ENCODE measurements around the gene RAMACL.
"Not testable (repeated sequence)": the region's sequence is repeated elsewhere in the genome, so short reads cannot be mapped to it uniquely, and the experiment has no call there.

The RAMACL gene

DNA sequence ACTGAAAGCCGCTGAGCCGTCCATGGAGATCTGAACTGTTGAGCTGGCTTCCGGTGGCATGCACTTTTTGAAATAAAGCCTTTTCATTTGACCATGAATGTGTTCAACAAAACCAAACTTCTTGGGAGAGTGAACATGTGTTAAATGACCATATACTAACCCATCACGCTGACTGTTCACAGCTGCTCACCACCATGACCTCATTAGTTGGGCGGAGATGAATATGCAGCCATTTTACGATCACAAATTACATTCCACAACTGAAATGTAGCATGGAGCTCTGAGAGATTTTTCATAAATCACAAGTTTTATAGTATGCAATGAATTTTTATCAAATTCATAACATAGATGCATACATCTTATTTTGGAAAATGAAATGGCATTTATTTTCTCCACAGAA, 4.2 kb downstream of the RAMACL start:
- no peaks in the 10 kb centered on the region for H3K36me3 ChIP-seq (ENCODE audit: control insufficient read depth, insufficient read depth, low read length)
- H3K9ac ChIP-seq (ENCODE audit: low read depth, low read length), result no peak overlapping the region
- H3K27me3 ChIP-seq (ENCODE audit: control insufficient read depth, insufficient read depth, low read length), result no peaks in the 10 kb centered on the region
- no peaks in the 10 kb centered on the region for H3K4me1 ChIP-seq (ENCODE audit: control insufficient read depth, insufficient read depth, low read length)
- no peak overlapping the region for H3K27ac ChIP-seq (ENCODE audit: low read depth, low read length)
- no peak overlapping the region for H3K4me3 ChIP-seq (ENCODE audit: low read depth, low read length)
- H3K9me3 ChIP-seq (ENCODE audit: control insufficient read depth, insufficient read depth, low read length), result no peaks in the 10 kb centered on the region

DNA sequence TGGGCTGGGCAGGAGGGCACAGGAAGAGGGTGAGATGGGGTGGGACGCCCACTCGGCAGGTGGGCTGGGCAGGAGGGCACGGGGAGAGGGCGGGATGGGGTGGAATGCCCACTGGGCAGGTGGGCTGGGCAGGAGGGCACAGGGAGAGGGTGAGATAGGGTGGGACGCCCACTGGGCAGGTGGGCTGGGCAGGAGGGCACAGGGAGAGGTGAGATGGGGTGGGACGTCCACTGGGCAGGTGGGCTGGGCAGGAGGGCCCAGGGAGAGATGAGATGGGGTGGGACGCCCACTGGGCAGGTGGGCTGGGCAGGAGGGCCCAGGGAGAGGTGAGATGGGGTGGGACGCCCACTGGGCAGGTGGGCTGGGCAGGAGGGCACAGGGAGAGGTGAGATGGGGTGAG, 4.7 kb downstream of the RAMACL start:
- not testable (repeated sequence) for H3K27me3 ChIP-seq (ENCODE audit: control insufficient read depth, insufficient read depth, low read length); H3K36me3 ChIP-seq (ENCODE audit: control insufficient read depth, insufficient read depth, low read length); H3K4me3 ChIP-seq (ENCODE audit: low read depth, low read length); H3K27ac ChIP-seq (ENCODE audit: low read depth, low read length); H3K9ac ChIP-seq (ENCODE audit: low read depth, low read length); H3K4me1 ChIP-seq (ENCODE audit: control insufficient read depth, insufficient read depth, low read length); H3K9me3 ChIP-seq (ENCODE audit: control insufficient read depth, insufficient read depth, low read length)

DNA sequence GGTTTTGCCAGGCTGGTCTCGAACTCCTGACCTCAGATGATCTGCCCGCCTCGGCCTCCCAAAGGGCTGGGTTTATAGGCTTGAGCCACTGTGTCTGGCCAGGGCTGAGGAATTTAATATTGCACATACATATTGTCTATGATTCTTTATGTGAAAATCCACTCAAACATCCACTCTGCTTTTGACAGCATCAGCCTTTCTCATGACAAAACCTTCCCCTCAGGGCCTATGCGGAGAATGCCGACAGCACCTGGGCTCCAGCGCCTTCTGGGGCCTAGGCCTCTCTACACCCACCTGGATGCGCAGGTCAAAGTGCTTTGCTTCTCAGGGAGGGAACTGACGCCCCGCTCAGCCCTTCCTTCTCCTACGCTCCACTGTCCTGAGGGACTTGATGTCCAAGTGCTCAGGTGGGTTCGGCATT, 5.4 kb downstream of the RAMACL start:
- no peaks in the 10 kb centered on the region for H3K27me3 ChIP-seq (ENCODE audit: control insufficient read depth, insufficient read depth, low read length)

DNA sequence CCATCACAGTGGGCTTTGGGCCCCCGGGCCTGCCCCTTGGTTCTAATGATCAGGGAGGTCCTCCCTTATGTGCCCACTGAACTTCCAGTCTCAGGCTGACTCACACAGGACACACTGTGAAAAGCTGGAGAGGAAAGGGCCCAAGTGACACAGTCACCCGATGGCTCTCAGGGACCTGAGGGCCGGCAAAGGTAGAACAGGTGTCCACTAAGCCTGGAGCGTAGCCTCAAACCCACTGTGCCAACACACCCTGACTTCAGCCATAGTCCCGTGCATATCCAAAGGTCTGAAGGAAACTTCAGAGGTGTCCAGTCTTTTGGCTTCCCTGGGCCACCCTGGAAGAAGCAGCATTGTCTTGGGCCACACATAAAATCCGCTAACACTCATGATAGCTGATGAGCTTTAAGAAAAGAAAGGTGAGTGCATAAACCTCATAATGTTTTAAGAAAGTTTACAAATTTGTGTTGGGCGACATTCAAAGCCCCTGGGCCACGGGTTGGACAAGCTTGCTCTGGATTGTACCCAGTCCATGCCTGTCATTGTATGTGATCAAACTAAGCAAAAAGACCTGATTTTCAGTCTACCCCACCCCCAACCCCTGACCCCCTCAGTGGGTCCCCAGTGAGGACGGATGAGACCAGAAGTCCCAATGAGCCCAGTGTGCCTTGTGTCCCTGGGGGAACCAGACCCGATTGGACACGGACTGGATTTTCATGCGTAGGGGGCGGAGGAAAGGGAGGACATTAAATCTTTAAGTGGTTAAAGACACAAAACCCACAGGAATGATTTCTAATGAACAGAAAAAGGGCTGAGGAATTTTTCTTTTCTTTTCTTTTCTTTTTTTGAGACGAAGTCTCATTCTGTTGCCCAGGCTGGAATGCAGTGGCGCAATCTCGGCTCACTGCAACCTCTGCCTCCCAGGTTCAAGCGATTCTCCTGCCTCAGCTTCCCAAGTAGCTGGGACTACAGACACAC, 6.1 kb downstream of the RAMACL start:
- no peak overlapping the region for H3K9ac ChIP-seq (ENCODE audit: low read depth, low read length)
- H3K4me3 ChIP-seq (ENCODE audit: low read depth, low read length), result no peak overlapping the region
- no peaks in the 10 kb centered on the region for H3K4me1 ChIP-seq (ENCODE audit: control insufficient read depth, insufficient read depth, low read length)
- no peaks in the 10 kb centered on the region for H3K9me3 ChIP-seq (ENCODE audit: control insufficient read depth, insufficient read depth, low read length)
- H3K27ac ChIP-seq (ENCODE audit: low read depth, low read length), result no peak overlapping the region
- no peaks in the 10 kb centered on the region for H3K27me3 ChIP-seq (ENCODE audit: control insufficient read depth, insufficient read depth, low read length)
- no peaks in the 10 kb centered on the region for H3K36me3 ChIP-seq (ENCODE audit: control insufficient read depth, insufficient read depth, low read length)

More for the DNA sequence above, 5.4 kb downstream of the RAMACL start:
- no peaks in the 10 kb centered on the region for H3K9me3 ChIP-seq (ENCODE audit: control insufficient read depth, insufficient read depth, low read length)
- no peak overlapping the region for H3K4me3 ChIP-seq (ENCODE audit: low read depth, low read length)
- H3K27ac ChIP-seq (ENCODE audit: low read depth, low read length), result no peak overlapping the region
- H3K4me1 ChIP-seq (ENCODE audit: control insufficient read depth, insufficient read depth, low read length), result no peaks in the 10 kb centered on the region
- no peak overlapping the region for H3K9ac ChIP-seq (ENCODE audit: low read depth, low read length)
- H3K36me3 ChIP-seq (ENCODE audit: control insufficient read depth, insufficient read depth, low read length), result no peaks in the 10 kb centered on the region

DNA sequence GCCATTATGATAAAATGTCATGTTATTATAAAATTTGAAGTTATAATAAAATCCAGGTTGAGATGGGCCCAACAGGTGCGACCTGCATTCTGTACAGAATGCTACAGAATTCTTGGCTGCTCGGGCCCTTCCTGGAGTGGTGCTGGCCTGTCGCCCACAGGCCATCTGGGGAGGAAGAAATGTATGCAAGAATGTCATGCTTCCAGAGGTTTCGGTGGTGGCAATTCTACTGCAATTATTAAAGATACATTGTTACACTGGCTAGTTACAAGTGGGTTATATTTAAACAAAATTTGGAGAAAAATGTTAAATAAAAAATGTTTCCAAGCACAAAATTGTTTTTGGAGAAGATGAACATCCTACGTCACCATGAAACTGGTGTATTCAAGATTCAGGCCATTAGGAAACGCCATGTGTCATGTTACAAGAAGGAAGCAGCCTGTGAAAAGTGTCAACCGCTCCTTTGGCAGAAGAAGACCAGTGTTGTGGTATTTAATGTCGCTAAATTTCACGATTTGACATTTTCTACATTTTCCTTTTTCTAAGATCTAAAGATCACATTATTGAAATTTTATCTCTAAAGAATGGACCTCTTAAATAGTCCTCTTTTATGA, 7.1 kb downstream of the RAMACL start:
- H3K9me3 ChIP-seq (ENCODE audit: control insufficient read depth, insufficient read depth, low read length), result no peaks in the 10 kb centered on the region
- no peaks in the 10 kb centered on the region for H3K27me3 ChIP-seq (ENCODE audit: control insufficient read depth, insufficient read depth, low read length)
- H3K4me1 ChIP-seq (ENCODE audit: control insufficient read depth, insufficient read depth, low read length), result no peaks in the 10 kb centered on the region
- H3K36me3 ChIP-seq (ENCODE audit: control insufficient read depth, insufficient read depth, low read length), result no peaks in the 10 kb centered on the region
- H3K9ac ChIP-seq (ENCODE audit: low read depth, low read length), result no peak overlapping the region
- H3K27ac ChIP-seq (ENCODE audit: low read depth, low read length), result no peak overlapping the region
- H3K4me3 ChIP-seq (ENCODE audit: low read depth, low read length), result no peak overlapping the region

DNA sequence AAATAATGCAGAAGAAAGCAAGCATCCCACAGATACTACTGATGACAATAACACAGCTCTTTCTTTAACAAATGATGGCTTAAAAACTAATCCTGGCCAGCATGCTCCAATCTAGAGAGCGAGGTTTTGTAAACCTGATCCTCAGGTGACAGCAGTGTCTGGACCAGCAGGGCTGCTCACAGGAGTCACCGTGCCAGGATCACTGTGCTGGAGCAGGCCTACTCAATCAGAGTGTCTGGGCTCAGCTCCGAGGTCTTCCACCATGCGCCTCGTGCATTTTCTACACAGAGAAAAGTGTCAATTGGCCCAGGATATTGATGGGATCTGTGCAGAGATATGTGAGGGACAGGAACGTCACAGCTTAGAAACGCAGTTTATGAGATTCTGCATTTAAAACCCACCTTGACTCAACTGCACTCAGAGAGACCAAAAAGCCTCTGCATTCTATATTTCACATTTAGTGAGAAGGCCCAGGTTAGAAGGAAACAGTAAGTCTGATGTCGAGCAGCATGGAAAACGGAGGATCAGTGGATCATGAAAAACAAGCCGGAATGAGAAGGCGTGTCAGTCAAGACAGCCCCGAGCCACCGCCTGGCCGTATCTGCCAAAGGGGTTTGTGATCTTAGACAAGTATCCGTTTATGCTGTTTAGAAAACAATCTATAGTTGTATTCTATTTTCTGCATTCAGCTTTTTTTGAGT, 7.8 kb downstream of the RAMACL start:
- no peaks in the 10 kb centered on the region for H3K27me3 ChIP-seq (ENCODE audit: control insufficient read depth, insufficient read depth, low read length)
- no peaks in the 10 kb centered on the region for H3K9me3 ChIP-seq (ENCODE audit: control insufficient read depth, insufficient read depth, low read length)
- no peak overlapping the region for H3K9ac ChIP-seq (ENCODE audit: low read depth, low read length)
- peaks cover 3% of the 10 kb centered on the region for H3K4me1 ChIP-seq (ENCODE audit: control insufficient read depth, insufficient read depth, low read length)
- H3K36me3 ChIP-seq (ENCODE audit: control insufficient read depth, insufficient read depth, low read length), result no peaks in the 10 kb centered on the region
- no peak overlapping the region for H3K4me3 ChIP-seq (ENCODE audit: low read depth, low read length)
- no peak overlapping the region for H3K27ac ChIP-seq (ENCODE audit: low read depth, low read length)

DNA sequence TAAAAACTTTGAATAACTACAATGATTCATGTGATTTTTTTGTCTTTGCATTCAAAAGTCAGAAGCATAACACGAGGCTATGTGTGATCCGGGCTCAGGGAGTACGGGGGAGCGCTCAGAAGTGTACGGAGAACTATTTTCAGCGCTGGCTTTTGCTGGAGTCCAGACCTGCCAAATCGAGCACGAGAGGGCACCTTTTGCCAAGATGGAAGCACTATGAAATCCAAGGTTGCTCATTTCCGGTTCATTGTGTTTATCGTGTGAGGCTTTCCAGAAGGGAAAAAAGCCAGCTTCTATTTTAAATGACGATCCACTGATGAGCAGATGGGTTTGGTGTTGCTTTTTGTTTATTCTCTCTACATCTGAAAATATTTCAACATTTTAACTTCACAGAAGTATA, 11.3 kb downstream of the RAMACL start:
- Histone ChIP-seq H3K4me3 (ENCODE audit: low read depth, low read length) (no peak overlapping the region), H3K27me3 (ENCODE audit: control insufficient read depth, insufficient read depth, low read length) (no peaks in the 10 kb centered on the region), H3K4me1 (ENCODE audit: control insufficient read depth, insufficient read depth, low read length) (peaks cover 22% of the 10 kb centered on the region), H3K36me3 (ENCODE audit: control insufficient read depth, insufficient read depth, low read length) (no peaks in the 10 kb centered on the region), H3K27ac (ENCODE audit: low read depth, low read length) (no peak overlapping the region), H3K9me3 (ENCODE audit: control insufficient read depth, insufficient read depth, low read length) (no peaks in the 10 kb centered on the region), H3K9ac (ENCODE audit: low read depth, low read length) (no peak overlapping the region)

DNA sequence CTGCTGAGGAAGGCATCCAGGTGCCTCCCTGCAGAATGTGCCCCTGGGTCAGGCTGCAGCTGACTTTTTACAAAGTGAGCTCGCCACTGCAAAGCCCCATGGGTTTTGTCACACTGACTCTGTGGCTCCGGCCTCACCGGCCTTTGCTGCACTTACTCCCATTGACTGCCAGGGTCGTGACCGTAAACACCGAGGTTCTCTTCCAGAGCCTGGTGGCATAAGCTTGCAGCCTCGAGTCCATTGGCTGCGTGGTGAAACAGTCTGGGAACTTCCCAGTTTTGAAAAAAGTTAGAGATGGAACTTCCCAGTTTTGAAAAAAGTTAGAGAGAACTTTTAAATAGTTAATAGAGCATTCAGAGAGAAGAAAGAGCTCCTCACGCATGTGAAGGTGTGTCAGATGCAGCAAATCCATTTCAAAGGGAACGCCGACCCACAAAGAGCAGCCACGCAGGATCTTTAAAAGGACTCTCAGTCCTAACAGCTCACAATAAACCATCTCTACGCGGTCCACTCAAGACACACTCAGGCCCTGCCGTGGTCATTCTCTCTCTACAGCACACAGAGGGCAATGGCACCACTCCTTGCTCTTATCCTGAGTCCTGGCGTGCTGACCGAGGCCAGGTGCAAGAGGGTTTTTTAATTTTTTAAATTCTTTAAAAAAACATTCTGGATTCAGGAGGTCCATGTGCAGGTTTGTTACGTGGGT, 12.8 kb downstream of the RAMACL start:
- Histone ChIP-seq H3K4me3 (ENCODE audit: low read depth, low read length) (no peak overlapping the region), H3K4me1 (ENCODE audit: control insufficient read depth, insufficient read depth, low read length) (peaks cover 22% of the 10 kb centered on the region), H3K27ac (ENCODE audit: low read depth, low read length) (no peak overlapping the region), H3K9me3 (ENCODE audit: control insufficient read depth, insufficient read depth, low read length) (no peaks in the 10 kb centered on the region), H3K27me3 (ENCODE audit: control insufficient read depth, insufficient read depth, low read length) (no peaks in the 10 kb centered on the region), H3K36me3 (ENCODE audit: control insufficient read depth, insufficient read depth, low read length) (no peaks in the 10 kb centered on the region), H3K9ac (ENCODE audit: low read depth, low read length) (no peak overlapping the region)

DNA sequence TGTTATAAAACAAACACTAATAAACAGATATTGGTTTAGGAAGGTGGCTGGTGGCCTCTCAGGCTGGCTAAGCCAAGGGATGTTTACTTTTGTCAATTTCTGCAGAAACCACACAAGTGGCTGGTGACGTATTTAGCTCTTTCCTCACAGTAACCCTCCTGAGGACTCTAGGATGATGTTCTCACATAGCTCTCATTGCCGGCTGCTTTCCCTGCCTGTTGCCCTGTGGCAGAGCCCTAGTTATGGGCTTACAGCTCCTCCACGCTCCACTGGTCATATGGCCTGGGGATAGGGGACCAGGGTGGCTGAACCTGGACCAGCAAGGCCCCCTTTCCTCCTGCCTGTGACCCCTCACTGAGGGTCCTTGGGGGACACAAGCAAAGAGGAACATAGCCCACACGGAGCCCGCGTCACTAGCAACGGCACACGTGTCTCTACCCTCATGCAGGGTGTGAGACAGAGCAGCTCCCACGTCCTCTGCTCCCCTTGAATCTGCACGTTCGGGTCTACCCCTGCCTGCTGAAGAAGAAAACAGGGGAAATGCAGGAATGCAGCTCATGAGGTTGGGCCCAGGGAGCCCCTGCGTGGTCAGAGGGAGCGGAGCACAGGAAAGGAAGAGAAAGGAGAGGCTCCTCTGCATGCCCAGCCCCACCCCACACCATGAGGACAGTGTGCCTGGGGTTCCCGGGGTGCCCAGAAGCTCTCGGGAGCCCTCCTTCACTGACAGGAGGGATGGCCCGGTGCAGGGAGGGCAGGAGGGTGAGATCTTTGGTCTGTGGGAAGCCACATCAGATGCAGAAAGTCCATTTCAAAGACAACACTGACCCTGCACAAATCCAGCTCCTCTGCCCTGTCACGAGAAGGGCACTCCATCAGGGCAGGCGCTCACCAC, 13.9 kb downstream of the RAMACL start:
- Histone ChIP-seq H3K4me1 (ENCODE audit: control insufficient read depth, insufficient read depth, low read length) (peaks cover 22% of the 10 kb centered on the region), H3K4me3 (ENCODE audit: low read depth, low read length) (no peak overlapping the region), H3K27ac (ENCODE audit: low read depth, low read length) (peak overlapping the region; percentile 11), H3K9ac (ENCODE audit: low read depth, low read length) (no peak overlapping the region), H3K9me3 (ENCODE audit: control insufficient read depth, insufficient read depth, low read length) (no peaks in the 10 kb centered on the region), H3K27me3 (ENCODE audit: control insufficient read depth, insufficient read depth, low read length) (no peaks in the 10 kb centered on the region), H3K36me3 (ENCODE audit: control insufficient read depth, insufficient read depth, low read length) (no peaks in the 10 kb centered on the region)

Data from HUES48 (cell line).